Right kidney (tissue), 1 donor: ENCODE data around the gene RGS3.
"Not testable (repeated sequence)": the region's sequence is repeated elsewhere in the genome, so short reads cannot be mapped to it uniquely, and the experiment has no call there.

Experiments
- DNase-seq: peaks from one replicate; pipeline ENCODE4 v3.0.0-alpha.2; 2016

The RGS3 gene

GRCh38 chr9:113636693-113637092, 173.2 kb downstream of the RGS3 start:
- no peak for DNase-seq

GRCh38 chr9:113638490-113638889, 175.0 kb downstream of the RGS3 start:
- no peak for DNase-seq

- DNase-seq = no peak
These were observed 175.4 kb downstream of the RGS3 start for GRCh38 chr9:113638897-113639296.

- DNase-seq = not testable (repeated sequence)
These were observed 176.0 kb downstream of the RGS3 start for GRCh38 chr9:113639411-113639970.

GRCh38 chr9:113640418-113640817, 176.9 kb downstream of the RGS3 start:
- DNase-seq = no peak

GRCh38 chr9:113641100-113641885, 177.8 kb downstream of the RGS3 start:
- DNase-seq = no peak

- no peak for DNase-seq
These were observed 180.8 kb downstream of the RGS3 start for GRCh38 chr9:113644321-113644720.

GRCh38 chr9:113645227-113645977, 181.9 kb downstream of the RGS3 start:
- no peak for DNase-seq

- DNase-seq = no peak
These were observed 182.4 kb downstream of the RGS3 start for GRCh38 chr9:113645978-113646253.

GRCh38 chr9:113646491-113646890, 183.0 kb downstream of the RGS3 start:
- no peak for DNase-seq
